GM19239 (cell line): ENCODE results near the gene ATG2B.
A peak's percentile ranks its signal among the peaks of the same experiment; 100 is the strongest.
"Not testable (repeated sequence)": the region's sequence is repeated elsewhere in the genome, so short reads cannot be mapped to it uniquely, and the experiment has no call there.

Experiments used
- DNase-seq: peaks from one replicate; pipeline ENCODE4 v3.0.0; 2011; ENCODE audit warnings: low spot score; ENCODE audit not compliant: insufficient read length
- FAIRE-seq: peaks from 2 replicates; lab custom pipeline; 2011; peaks lifted over from hg19 to GRCh38; lab: Jason Lieb, UNC

ATG2B gene

GRCh38 chr14:96376093-96376492 is 13.0 kb upstream of the ATG2B start:
- FAIRE-seq = no peak

DNA sequence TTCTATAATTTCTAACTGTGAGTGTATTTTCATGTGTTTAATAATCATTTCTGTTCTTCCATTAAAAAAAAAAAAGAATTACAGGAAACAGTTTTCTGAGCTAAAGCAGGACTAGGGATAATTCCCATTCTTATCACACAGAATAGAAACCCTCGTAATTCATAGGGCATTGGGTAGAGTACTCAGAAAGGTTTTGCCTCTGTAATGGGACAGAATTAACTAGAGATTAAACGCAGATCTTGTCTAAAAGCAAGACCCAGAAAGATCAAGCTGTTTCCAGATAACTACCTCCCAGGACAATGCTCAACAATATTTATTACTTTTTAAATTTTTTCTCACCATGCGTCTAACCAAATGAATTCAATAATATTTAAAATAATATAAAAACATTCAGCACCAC is 10.4 kb upstream of the ATG2B start:
- no peak for FAIRE-seq
- DNase-seq = no peak

More at GRCh38 chr14:96376093-96376492, 13.0 kb upstream of the ATG2B start:
- no peak for DNase-seq

GRCh38 chr14:96370528-96370927 is 7.4 kb upstream of the ATG2B start:
- no peak for FAIRE-seq

DNA sequence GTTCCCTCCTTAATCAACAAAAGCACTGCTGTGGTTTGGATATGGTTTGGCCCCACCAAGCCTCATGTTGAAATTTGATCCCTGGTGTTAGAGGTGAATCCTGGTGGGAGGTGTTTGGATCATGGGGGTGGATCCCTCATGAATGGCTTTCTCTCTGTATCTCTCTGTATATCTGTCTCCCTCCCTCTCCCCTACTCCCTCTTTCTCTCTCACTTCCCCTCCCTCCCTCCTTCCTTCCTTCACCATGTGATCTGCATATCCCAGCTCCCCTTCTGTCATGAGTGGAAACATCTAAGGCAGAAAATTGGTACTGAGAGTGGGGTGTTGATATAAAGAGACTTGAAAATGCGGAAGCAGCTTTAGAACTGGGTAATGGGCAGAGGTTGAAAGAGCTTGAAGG is 5.4 kb upstream of the ATG2B start:
- DNase-seq (no peak), FAIRE-seq (peak; percentile 52)

More at GRCh38 chr14:96370528-96370927, 7.4 kb upstream of the ATG2B start:
- DNase-seq = no peak

GRCh38 chr14:96364962-96365361 is 1.8 kb upstream of the ATG2B start:
- DNase-seq (no peak), FAIRE-seq (no peak)

- FAIRE-seq (peak; percentile 57), DNase-seq (peak; percentile 4)
Measured at GRCh38 chr14:96363751-96364336, 703 bp upstream of the ATG2B start.

DNA sequence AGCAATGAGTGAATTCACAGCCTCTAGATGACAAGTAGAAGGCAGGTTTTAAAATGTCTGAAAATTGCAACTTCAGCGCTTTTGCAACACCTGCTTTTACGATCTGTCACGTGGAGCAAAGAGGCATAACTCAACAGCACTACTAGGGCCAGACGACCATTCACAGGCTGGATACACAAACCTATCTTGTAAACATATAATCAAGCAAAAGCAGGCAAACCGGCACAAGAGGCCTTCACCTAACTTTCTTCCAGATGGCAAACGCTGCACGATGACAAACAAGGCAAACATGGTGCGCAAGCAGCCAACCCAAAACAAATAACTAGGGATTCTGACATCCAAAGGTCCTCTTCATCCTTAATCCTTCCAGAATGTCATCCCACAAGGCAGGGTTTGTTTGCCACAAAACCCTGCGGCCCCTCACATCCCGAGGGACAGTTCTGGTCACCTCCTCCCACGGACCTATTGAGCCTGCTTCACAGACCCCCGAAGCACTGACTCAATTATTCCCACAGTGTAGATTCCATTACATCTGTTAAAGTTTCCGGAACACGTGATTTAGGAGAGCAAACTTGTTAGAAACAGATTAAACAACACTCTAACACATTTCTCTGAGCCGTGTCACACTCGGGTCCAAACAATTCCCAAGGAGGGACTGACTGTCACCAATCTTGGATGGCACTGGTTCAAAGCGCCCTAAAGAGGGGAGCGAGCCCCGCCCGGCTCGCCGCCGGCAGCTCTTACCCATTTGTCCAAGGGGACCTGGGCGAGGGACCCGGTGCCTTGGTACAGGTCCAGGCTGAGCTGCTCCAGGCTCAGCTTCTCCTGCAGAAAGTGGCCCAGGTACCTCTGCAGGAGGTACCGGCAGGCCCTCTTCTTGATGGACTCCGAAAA is 823 bp downstream of the ATG2B start:
- peak; percentile 89 for FAIRE-seq
- peak; percentile 32 for DNase-seq

- FAIRE-seq (no peak), DNase-seq (no peak)
Measured at GRCh38 chr14:96359959-96360358, 3.2 kb downstream of the ATG2B start.

GRCh38 chr14:96357216-96357615 is 5.9 kb downstream of the ATG2B start:
- FAIRE-seq (no peak), DNase-seq (no peak)

DNA sequence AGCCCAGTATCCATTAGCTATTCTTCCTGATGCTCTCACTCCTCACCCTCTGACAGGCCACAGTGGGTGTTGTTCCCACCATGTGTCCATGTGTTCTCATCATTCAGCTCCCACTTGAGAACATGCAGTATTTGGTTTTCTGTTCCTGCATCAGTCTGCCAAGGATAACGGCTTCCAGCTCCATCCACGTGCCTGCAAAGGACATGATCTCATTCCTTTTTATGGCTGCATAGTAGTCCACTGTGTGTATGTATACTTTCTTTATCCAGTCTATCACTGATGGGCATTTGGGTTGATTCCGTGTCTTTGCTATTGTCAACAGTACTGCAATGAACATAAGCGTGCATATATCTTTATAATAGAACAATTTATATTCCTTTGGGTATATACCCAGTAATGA is 8.9 kb downstream of the ATG2B start:
- FAIRE-seq = no peak
- no peak for DNase-seq

DNA sequence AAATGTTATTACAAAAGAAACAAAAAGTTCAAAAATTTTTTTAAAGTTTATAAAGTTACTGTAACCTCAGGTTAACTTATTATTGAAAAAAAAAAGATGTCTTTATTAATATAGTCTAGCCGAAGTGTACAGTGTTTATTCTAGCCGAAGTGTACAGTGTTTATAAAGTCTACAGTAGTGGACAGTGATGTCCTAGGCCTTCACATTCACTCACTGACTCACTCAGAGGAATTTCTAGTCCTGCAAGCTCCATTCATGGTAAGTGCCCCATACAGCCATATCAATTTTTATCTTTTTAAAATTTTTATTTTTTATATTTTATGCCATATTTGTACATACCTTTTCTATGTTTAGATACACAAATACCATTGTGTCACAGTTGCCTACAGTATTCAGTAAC is 10.4 kb downstream of the ATG2B start:
- FAIRE-seq (no peak), DNase-seq (no peak)

- FAIRE-seq = no peak
Measured at GRCh38 chr14:96351986-96352385, 11.2 kb downstream of the ATG2B start.

DNA sequence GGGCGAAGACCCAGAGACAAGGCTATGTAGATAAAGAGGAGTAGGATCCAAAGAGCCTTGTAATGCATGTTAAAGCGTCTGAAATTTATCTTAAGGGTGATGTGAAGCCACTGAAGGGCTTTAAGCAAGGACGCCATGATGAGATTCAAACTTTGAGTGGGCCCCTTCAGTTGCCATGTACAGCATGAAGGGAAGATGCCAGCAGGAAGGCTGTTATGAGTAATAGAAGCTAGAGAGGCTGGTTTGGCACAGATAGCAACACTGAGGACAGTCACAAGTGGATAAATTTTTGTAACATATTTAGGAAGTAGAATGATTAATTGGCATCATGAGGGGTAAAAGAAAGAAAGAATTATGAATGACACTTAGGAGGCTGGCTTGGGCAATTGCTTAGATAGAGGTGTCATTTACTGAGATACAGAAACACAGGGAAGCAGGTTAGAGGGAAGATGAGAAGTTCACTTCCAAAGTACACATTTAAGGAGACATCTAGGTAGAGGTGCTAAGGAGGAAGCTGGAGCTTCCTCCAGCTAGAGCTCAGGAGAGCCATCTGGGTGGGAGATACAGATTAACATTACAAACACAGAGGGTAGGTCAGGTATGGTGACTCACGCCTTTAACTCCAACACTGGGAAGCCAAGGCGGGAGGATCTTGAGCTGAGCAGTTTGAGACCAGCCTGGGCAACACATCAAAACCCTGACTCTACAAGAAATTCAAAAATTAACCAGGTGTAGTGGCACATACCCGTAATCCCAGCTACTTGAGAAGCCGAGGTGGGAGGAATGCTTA is 13.7 kb downstream of the ATG2B start:
- DNase-seq = no peak
- no peak for FAIRE-seq

More at GRCh38 chr14:96351986-96352385, 11.2 kb downstream of the ATG2B start:
- no peak for DNase-seq

DNA sequence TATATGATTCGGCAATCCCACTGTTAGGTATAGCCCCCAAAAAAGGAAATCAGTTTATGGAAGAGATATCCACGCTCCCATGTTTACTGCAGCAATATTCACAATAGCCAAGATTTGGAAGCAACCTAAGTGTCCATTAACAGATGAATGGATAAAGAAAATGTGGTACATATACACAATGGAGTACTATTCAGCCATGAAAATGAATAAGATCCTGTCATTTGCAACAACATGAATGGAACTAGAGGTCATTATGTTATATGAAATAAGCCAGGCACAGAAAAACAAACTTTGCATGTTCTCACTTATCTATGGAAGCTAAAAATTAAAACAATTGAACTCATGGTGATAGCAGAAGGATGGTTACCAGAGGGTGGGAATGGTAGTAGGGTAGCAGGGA is 15.2 kb downstream of the ATG2B start:
- not testable (repeated sequence) for DNase-seq, FAIRE-seq

GRCh38 chr14:96345669-96346068 is 17.5 kb downstream of the ATG2B start:
- no peak for DNase-seq
- FAIRE-seq = no peak

DNA sequence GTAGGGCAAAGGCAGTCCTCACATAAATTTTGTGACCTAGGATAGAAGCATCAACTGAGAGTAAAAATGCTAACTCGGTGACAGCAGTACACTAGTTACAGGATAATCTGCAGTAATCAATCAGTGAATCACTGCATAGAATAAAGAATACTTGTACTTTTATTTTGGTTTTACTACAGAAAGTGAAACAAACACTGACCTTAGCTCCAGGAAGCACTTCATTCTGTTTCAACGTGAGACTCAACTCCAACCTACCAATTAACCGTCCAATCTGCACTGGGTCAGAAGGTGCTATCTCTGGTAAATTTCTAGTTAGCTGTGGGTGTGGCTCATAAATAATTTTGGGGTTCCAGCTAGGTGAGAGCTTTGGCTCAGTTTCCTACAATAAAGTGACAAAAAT is 21.8 kb downstream of the ATG2B start:
- DNase-seq = no peak
- FAIRE-seq = no peak

DNA sequence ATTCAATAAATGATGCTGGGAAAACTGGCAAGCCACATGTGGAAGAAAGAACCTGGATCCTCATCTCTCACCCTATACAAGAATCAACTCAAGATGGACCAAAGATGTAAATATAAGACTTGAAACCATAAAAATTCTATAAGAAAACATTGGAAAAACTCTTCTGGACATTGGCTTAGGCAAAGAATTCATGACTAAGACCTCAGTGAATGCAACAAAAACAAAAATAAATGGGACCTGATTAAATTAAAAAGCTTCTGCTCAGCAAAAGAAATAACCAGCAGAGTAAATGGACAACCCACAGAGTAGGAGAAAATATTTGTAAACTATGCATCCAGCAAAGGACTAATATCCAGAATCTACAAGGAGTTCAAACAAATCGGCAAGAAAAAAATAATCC is 24.6 kb downstream of the ATG2B start:
- FAIRE-seq = no peak
- no peak for DNase-seq

DNA sequence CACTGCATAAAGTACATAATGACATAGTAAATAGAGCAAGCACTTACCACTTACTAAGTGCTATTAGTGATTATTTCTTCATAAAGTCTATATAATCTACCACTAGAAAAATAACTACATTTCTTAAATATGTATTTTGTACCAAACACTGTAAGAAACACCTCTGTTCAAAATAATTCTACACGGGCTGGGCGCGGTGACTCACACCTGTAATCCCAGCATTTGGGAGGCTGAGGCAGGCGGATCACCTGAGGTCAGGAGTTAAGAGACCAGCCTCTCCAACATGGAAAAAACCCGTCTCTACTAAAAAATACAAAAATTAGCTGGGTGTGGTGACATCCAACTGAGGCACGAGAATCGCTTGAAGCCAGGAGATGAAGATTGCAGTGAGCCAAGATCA is 38.9 kb downstream of the ATG2B start:
- FAIRE-seq (no peak), DNase-seq (no peak)

DNA sequence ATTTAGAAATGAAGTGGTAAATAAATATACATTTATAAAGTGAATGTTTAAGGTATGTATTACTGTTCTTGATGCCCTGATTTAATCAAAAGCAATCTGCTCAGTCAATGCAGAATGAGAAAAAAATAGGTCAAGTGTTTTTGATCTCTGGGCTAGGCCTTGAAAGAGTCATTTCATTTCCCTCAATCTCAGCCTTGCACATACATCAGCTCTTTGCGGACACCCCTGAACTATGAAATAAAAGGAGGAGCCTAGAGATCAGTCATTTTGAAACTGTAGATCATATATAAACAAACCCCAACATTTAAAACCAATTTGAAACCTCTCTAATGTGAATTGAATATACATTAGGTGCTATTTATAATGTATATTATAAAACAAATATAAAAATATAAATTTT is 42.5 kb downstream of the ATG2B start:
- FAIRE-seq (no peak), DNase-seq (no peak)

DNA sequence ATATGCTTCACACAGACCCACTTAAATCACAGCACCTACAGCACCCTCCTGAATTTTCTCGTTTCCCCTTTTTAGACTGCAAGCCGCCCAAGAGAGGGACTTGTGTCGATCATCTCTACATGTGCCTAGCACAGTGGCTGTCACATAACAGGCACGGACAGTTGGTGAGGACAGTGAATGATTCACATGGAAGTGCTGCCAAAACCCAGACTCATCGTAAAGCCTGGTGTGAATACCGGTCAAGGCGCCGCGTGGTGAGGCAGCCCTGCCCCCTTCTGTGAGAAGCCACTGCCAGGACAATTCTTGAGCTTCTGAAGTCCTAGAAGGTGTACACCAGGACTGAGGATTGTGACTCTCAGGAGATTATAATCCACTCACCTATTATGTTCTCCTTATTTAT is 44.3 kb downstream of the ATG2B start:
- DNase-seq (no peak), FAIRE-seq (no peak)

DNA sequence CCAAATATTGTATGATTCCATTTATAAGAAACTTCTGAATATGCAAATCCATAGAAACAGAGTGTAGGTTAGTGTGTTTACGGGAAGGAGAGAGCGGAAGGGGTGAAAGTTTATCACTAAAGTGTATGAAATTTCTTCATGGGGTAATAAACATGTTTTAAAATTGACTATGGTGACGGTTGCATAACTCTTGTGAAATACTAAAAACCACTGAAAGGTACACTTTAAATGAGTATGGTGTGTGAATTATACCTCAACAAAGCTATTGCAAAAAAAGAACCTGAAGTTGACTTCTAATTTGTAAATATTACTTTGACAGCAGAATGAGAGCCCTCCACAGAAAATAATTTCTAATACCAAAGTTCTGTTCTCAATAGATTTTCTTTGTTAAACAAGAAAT is 47.1 kb downstream of the ATG2B start:
- no peak for FAIRE-seq
- no peak for DNase-seq
